Activated naive CD4-positive, alpha-beta T cell treated with anti-CD3 and anti-CD28 coated beads for 36 hours (primary cell): ENCODE measurements around the gene SHANK1. TPM values are rescaled to one million over a fixed set of nuclear protein-coding genes. Genes with fewer than 3 reads are reported as not detected.
"Not testable (repeated sequence)": the region's sequence is repeated elsewhere in the genome, so short reads cannot be mapped to it uniquely, and the experiment has no call there.

ENCODE experiments used
- CTCF ChIA-PET: fragments of 350-600 bp; sonication (Branson Sonifier 250); formaldehyde crosslinking; loops from one replicate; lab custom pipeline; 2021; ENCODE audit warnings: antibody characterized with exemption; lab: Charles Lee
- DNase-seq: peaks from one replicate; pipeline ENCODE4 v3.0.0-alpha.2; 2020
- H3K27ac Mint-ChIP-seq: one replicate; pipeline ENCODE4 v1.8.0; 2021; ENCODE audit warnings: mild to moderate bottlenecking, mixed read lengths
- H3K27me3 Mint-ChIP-seq: one replicate; pipeline ENCODE4 v1.8.0; 2021; ENCODE audit warnings: low read depth, mixed read lengths
- H3K36me3 Mint-ChIP-seq: one replicate; pipeline ENCODE4 v1.8.0; 2021; ENCODE audit warnings: low read depth, mixed read lengths
- H3K4me1 Mint-ChIP-seq: one replicate; pipeline ENCODE4 v1.8.0; 2021; ENCODE audit warnings: low read depth, mixed read lengths
- H3K4me3 Mint-ChIP-seq: one replicate; pipeline ENCODE4 v1.8.0; 2021; ENCODE audit warnings: mild to moderate bottlenecking, moderate library complexity, mixed read lengths
- H3K9me3 Mint-ChIP-seq: one replicate; pipeline ENCODE4 v1.8.0; 2021; ENCODE audit warnings: mixed read lengths
- intact Hi-C: fragments of 100-400 bp; cut with micrococcal nuclease; formaldehyde crosslinking; loops from one replicate; pipeline ENCODE4 v1.15.1; 2023
- total RNA-seq, 2 experiments: library from RNA; stranded (reverse); gene quantifications; one replicate each; pipeline ENCODE4 v1.2.3, GENCODE V29; 2021

SHANK1 gene
- total RNA-seq, 2 experiments from 2014 or later = not detected

DNA sequence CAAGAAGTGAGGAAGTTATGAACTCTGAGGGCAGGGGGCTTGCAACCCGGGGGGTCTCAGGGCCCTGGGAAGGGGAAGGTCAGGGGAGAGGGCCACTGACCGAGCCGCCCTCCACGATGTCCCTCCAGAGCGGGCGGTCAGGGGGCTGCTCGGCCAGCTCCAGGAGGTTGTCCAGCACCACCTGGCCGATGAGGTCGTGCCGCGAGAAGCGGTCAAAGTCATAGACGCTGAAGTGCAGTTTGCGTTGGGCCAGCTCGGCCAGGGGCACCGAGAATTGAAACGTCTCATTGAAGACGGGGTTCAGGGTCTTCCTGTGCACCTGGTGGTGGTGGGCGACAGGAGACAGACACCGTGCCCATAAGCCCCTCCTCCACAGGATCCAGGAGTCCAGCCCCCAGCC lies 90.4 kb downstream of the SHANK1 start:
- no peak for DNase-seq
- intact Hi-C loops = no loop called here
- no peak overlapping the region for H3K4me3 Mint-ChIP-seq
- H3K27me3 Mint-ChIP-seq = peaks cover 16% of the 10 kb centered on the region
- no peaks in the 10 kb centered on the region for H3K4me1 Mint-ChIP-seq
- CTCF ChIA-PET = no interaction called here
- H3K36me3 Mint-ChIP-seq = peaks cover 1% of the 10 kb centered on the region
- H3K27ac Mint-ChIP-seq = no peak overlapping the region
- H3K9me3 Mint-ChIP-seq = peaks cover 10% of the 10 kb centered on the region

DNA sequence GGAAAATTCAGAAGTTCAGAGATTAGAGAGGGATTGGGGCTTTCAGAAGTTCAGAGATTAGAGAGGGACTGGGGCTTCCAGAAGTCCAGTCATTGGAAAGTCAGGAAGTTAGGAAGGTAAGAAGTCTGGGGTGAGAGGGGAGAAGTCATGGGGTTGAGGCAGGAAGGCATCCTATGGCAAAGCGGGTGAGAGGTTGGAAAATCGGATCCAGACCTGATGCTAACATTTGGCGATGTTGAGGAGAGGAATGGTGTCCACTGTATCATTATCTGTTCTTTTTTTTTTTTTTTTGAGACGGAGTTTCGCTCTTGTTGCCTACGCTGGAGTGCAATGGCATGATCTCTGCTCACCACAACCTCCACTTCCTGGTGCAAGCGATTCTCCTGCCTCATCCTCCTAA lies 91.1 kb downstream of the SHANK1 start:
- intact Hi-C loops = no loop called here
- CTCF ChIA-PET = no interaction called here
- H3K9me3 Mint-ChIP-seq = peaks cover 6% of the 10 kb centered on the region

DNA sequence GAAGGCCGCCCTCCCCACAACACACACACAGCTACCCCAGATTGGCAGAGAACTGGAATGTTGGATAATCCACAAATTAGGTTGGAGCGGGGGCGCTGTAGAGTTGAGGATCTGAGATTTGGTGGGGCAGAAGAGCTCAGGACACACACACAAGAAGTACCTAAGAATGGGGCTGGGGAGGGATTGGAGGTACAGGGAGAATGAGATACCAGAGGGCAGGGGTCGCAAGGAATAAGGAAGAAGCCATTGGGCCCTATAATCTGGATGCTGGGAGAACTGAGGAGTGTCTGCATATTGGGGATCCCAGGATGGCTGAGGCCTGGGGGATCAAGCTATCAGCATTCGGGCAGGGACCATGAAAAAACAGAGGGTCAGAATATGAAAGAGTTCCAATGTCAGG lies 91.5 kb downstream of the SHANK1 start:
- intact Hi-C loops = no loop called here
- H3K4me3 Mint-ChIP-seq = no peak overlapping the region
- H3K4me1 Mint-ChIP-seq = no peaks in the 10 kb centered on the region
- no peak overlapping the region for H3K27ac Mint-ChIP-seq
- H3K27me3 Mint-ChIP-seq = peaks cover 11% of the 10 kb centered on the region
- CTCF ChIA-PET = no interaction called here
- no peaks in the 10 kb centered on the region for H3K36me3 Mint-ChIP-seq
- no peak for DNase-seq
- H3K9me3 Mint-ChIP-seq = peaks cover 2% of the 10 kb centered on the region

More for the DNA sequence above, 91.1 kb downstream of the SHANK1 start:
- DNase-seq = no peak
- Mint-ChIP-seq H3K4me3 (no peak overlapping the region), H3K27me3 (peaks cover 15% of the 10 kb centered on the region), H3K27ac (no peak overlapping the region), H3K36me3 (peaks cover 1% of the 10 kb centered on the region), H3K4me1 (no peaks in the 10 kb centered on the region)

DNA sequence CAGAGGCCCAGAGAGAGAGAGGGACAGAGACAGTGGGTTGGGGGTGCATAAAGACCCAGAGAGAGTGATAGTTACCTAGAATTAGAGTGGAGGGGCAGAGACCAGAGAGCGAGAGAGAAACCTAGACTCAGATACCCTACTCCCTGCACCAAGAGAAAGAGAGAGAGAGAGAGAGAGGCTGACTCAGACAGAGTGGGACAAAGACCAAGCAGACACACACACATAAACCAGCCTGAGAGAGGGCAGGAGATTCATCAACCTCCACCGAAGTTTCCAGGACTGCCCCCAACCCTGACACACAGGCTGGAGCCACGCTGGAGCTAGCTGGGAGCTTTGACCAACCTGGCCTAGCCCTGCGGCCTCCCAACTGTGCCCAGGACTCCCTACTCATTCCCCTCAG lies 92.8 kb downstream of the SHANK1 start:
- CTCF ChIA-PET = interaction anchor here (0.5 to 0.6 kb wide), 2 partner anchors 62 to 468 kb away, joined by 3 read pairs; no protein-coding TSS in a partner anchor
- no peak for DNase-seq
- Mint-ChIP-seq H3K4me1 (no peaks in the 10 kb centered on the region), H3K36me3 (no peaks in the 10 kb centered on the region), H3K4me3 (no peak overlapping the region), H3K27me3 (peaks cover 8% of the 10 kb centered on the region), H3K27ac (no peak overlapping the region), H3K9me3 (no peaks in the 10 kb centered on the region)
- intact Hi-C loops = no loop called here

DNA sequence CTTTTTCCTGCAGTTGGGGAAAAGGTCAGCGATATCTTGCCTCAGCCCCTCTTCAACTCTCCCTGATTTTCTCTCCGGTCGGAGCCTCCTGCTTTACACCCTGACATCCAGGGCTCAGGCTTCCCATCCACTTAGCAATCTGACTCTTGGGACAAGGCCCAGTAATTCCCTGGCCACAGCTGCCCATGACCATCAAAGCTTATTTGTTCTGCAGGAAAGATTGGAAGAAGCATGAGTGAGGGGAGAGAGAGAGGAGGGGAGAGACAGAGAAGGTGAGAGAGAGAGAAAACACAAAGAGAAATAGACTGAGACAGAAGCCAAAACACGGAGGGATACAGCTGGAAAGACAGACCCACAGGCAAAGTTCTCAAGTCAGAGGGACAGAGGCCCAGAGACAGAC lies 93.6 kb downstream of the SHANK1 start:
- DNase-seq = no peak
- H3K27ac Mint-ChIP-seq = no peak overlapping the region
- H3K4me3 Mint-ChIP-seq = no peak overlapping the region
- peaks cover 3% of the 10 kb centered on the region for H3K27me3 Mint-ChIP-seq
- no peaks in the 10 kb centered on the region for H3K36me3 Mint-ChIP-seq
- no peaks in the 10 kb centered on the region for H3K4me1 Mint-ChIP-seq
- no peaks in the 10 kb centered on the region for H3K9me3 Mint-ChIP-seq
- intact Hi-C loops = no loop called here
- CTCF ChIA-PET = no interaction called here

DNA sequence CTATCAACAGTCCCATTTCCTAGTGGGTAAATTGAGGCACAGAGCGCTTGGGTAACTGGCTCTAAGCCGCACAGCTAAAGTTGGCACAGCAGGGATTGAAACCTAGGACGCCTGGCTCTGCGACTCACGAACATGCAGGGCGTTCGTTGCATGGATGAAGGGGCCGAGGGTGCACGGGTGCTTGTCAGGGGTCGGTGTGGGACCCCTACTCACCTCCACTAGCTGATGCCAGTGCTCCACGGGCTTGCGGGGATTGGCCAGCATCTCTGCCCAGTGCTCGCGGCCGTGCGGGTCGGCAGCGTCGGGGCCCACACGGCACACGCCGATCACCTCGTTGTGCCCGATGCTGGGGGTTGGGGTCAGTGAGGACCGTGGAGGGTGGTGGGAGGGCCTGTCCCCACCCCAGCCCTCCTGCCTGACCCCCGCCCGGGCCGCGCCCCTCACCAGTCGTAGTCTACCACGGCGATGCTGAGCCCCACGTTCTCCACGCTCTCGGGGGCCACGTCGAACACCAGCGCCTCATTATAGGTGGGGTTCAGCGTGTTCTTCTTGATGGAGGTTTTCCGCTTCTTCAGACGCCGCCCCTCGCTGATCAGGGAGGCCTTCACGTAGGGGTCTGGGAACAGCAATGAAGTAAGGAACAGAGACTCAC lies 94.5 kb downstream of the SHANK1 start:
- Mint-ChIP-seq H3K27ac (no peak overlapping the region), H3K27me3 (no peaks in the 10 kb centered on the region), H3K4me3 (no peak overlapping the region), H3K9me3 (no peaks in the 10 kb centered on the region), H3K36me3 (no peaks in the 10 kb centered on the region), H3K4me1 (no peaks in the 10 kb centered on the region)
- intact Hi-C loops = no loop called here
- CTCF ChIA-PET = no interaction called here
- no peak for DNase-seq

DNA sequence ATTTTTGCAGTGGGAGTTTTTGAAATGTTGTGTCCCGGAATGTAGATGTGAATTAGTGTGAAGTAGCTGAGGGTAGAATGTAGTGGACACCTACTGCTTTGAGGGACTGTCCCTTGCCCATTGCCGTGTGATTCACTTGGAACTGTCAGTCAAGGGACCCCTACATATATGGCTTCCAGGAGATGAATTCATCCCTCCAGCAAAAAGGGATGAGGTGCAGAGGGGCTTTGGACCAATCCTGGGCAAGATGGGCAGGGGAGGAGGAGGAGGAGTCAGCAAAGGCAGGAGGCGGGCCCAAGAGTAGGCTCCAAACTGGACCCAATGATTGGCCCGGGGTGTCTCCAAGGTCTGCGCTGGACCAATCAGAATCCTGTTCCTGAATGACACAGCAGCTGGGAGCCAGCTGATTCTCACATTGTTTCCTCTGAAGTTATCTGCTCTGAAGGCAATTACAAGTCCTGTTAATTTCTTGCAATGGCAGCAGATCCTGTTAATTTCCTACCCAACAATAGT lies 99.2 kb downstream of the SHANK1 start:
- intact Hi-C loops, H3K9me3 Mint-ChIP-seq, H3K4me3 Mint-ChIP-seq, H3K4me1 Mint-ChIP-seq, DNase-seq, H3K36me3 Mint-ChIP-seq, H3K27ac Mint-ChIP-seq, H3K27me3 Mint-ChIP-seq, CTCF ChIA-PET: not testable (repeated sequence)

DNA sequence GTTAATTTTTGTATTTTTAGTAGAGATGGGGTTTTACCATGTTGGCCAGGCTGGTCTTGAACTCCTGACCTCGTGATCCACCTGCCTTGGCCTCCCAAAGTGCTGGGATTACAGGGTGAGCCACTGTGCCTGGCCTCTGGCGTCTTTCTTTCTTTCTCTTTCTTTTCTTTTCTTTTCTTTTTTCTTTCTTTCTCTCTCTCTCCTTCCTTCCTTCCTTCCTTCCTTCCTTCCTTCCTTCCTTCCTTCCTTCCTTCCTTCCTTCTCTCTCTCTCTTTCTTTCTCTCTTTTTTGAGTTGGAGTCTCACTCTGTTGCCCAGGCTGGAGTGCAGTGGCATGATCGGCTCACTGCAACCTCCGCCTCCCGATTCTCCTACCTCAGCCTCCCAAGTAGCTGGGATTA lies 100.4 kb downstream of the SHANK1 start:
- intact Hi-C loops, CTCF ChIA-PET: not testable (repeated sequence)

DNA sequence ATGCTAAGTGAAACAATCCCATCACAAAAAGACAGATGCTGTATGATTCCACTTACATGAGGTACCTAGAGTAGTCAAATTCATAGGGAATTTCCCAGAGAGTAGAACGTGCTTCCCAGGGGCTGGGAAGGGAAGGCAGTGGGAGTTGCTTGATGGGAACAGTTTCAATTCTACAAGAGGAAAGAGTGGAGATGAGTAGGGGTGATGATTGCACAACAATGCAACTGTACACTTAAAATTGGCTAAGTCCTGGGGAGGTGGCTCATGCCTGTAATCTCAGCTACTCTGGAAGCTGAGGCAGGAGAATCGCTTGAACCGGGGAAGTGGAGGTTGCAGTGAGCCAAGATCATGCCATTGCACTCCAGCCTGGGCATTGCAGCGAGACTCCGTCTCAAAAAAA lies 101.2 kb downstream of the SHANK1 start:
- H3K36me3 Mint-ChIP-seq, H3K27ac Mint-ChIP-seq, H3K27me3 Mint-ChIP-seq, H3K4me1 Mint-ChIP-seq, H3K4me3 Mint-ChIP-seq, DNase-seq, CTCF ChIA-PET, H3K9me3 Mint-ChIP-seq, intact Hi-C loops: not testable (repeated sequence)

More for the DNA sequence above, 100.4 kb downstream of the SHANK1 start:
- H3K4me3 Mint-ChIP-seq, H3K36me3 Mint-ChIP-seq, H3K27me3 Mint-ChIP-seq, H3K27ac Mint-ChIP-seq, H3K4me1 Mint-ChIP-seq, DNase-seq, H3K9me3 Mint-ChIP-seq: not testable (repeated sequence)

DNA sequence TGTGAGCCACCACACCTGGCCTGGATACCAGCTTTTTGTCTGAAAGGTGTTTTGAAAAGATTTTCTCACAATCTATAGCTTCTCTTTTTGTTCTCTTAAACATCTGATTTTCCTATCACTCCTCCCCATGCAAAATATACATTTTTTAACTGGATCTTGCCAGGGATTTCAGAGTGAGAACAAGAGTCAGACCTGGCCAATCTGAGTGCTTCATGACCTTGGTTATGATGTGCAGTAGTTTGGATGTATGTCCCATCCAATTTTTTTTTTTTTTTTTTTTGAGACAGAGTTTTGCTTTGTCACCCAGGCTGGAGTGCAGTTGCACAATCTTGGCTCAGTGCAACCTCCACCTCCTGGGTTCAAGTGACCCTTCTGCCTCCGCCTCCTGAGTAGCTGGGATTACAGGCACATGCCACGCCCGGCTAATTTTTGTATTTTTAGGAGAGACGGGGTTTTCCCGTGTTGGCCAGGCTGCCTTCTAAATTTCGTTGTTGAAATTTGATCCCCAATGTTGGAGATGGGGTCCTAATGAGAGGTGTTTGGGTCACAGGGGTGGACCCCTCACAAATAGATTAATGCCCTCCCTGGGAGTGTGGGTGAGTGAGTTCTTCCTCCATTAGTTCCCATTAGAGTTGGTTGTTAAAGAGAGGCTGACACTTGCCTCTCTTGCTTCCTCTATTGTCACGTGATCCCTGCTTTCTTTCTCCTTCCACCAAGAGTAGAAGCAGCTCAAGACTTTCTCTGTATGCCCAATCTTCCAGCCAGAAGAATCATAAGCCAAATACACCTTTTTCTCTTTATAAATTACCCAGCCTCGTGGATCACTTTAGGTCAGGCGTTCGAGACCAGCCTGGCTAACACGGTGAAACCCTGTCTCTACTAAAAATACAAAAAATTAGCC lies 106.8 kb downstream of the SHANK1 start:
- CTCF ChIA-PET = interaction anchor here (0.6 kb wide), 1 partner anchor 384 kb away, joined by 3 read pairs; no protein-coding TSS in a partner anchor
- H3K27ac Mint-ChIP-seq, H3K4me3 Mint-ChIP-seq, DNase-seq, intact Hi-C loops, H3K4me1 Mint-ChIP-seq, H3K9me3 Mint-ChIP-seq, H3K36me3 Mint-ChIP-seq: not testable (repeated sequence)
- H3K27me3 Mint-ChIP-seq = peaks cover 19% of the 10 kb centered on the region
